ENCODE results near the gene KRT35. TPM values are rescaled to one million over a fixed set of nuclear protein-coding genes. Genes with fewer than 3 reads are reported as not detected.

KRT35 gene
- total RNA-seq, 1 experiment from 2014 or later: not detected

GRCh38 chr17:41513168-41513547 is 32.2 kb upstream of the KRT35 start:
- H3K79me2 ChIP-seq (ENCODE audit: insufficient read depth, low read length): no peaks in the 10 kb centered on the region
- H3K27ac ChIP-seq (ENCODE audit: low read depth, low read length): no peak overlapping the region
- H4K20me1 ChIP-seq (ENCODE audit: insufficient read depth): no peaks in the 10 kb centered on the region
- POLR2A ChIA-PET: no interaction called here
- H3K9me3 ChIP-seq (ENCODE audit: control insufficient read depth in 1 of 2, insufficient read depth in 1 of 2, low read depth in 1 of 2, low read length in 2 of 2): no peaks in the 10 kb centered on the region
- H3K4me3 ChIP-seq (replicated peaks in 1 of 2; ENCODE audit: low read depth in 1 of 2, low read length in 2 of 2): no peak overlapping the region
- H3K27me3 ChIP-seq (ENCODE audit: insufficient read depth, low read length): no peaks in the 10 kb centered on the region
- H3K36me3 ChIP-seq (ENCODE audit: control insufficient read depth in 1 of 2, insufficient read depth in 2 of 2, low read length in 2 of 2): 0 out of 4 replicates have a peak, but pooled peaks cover 0 to 5% of the 10 kb centered on the region in 2 experiments
- RAD21 ChIA-PET (ENCODE audit: low non-redundant PET in 1 of 2, low total read pairs in 2 of 2, uncharacterized antibody in 2 of 2, unreplicated experiment in 2 of 2): no interaction called here
- DNase-seq (ENCODE audit: low read depth, low spot score): no peak
- peaks cover 13 to 45% of the 10 kb centered on the region in 2 experiments for H3K4me1 ChIP-seq (ENCODE audit: control insufficient read depth in 1 of 2, insufficient read depth in 2 of 2, low read length in 2 of 2)
- H2AFZ ChIP-seq (ENCODE audit: low read depth, low read length, poor library complexity, severe bottlenecking): no peak overlapping the region
- H3K9ac ChIP-seq (ENCODE audit: low read length): no peak overlapping the region
- BruUV-seq (replicated peaks): no TSS peak
- intact Hi-C loops (cut with micrococcal nuclease): no loop called here
- H3K9me2 ChIP-seq (ENCODE audit: insufficient read depth): no peaks in the 10 kb centered on the region
- no peak overlapping the region for H3K4me2 ChIP-seq (ENCODE audit: low read length)
- ATAC-seq: no peak
- CTCF ChIA-PET: no interaction called here
- TF ChIP-seq CBX3 (IDR thresholded peaks at IDR 0.05; ENCODE audit: low read depth): no peak
- no peak for TF ChIP-seq ELF1 (IDR thresholded peaks at IDR 0.05; ENCODE audit: borderline replicate concordance, low read depth)
- TF ChIP-seq SRF (IDR thresholded peaks at IDR 0.05; ENCODE audit: low read depth): no peak
- TF ChIP-seq TCF7L2 (IDR thresholded peaks at IDR 0.05; ENCODE audit: borderline replicate concordance, extremely low read depth, insufficient read depth, insufficient read length): no peak
- no peak for TF ChIP-seq SIN3A (IDR thresholded peaks at IDR 0.05; ENCODE audit: low read depth)
- TF ChIP-seq POLR2AphosphoS5 (IDR thresholded peaks at IDR 0.05; ENCODE audit: low read depth, low read length): no peak
- TF ChIP-seq, protein P1, sequence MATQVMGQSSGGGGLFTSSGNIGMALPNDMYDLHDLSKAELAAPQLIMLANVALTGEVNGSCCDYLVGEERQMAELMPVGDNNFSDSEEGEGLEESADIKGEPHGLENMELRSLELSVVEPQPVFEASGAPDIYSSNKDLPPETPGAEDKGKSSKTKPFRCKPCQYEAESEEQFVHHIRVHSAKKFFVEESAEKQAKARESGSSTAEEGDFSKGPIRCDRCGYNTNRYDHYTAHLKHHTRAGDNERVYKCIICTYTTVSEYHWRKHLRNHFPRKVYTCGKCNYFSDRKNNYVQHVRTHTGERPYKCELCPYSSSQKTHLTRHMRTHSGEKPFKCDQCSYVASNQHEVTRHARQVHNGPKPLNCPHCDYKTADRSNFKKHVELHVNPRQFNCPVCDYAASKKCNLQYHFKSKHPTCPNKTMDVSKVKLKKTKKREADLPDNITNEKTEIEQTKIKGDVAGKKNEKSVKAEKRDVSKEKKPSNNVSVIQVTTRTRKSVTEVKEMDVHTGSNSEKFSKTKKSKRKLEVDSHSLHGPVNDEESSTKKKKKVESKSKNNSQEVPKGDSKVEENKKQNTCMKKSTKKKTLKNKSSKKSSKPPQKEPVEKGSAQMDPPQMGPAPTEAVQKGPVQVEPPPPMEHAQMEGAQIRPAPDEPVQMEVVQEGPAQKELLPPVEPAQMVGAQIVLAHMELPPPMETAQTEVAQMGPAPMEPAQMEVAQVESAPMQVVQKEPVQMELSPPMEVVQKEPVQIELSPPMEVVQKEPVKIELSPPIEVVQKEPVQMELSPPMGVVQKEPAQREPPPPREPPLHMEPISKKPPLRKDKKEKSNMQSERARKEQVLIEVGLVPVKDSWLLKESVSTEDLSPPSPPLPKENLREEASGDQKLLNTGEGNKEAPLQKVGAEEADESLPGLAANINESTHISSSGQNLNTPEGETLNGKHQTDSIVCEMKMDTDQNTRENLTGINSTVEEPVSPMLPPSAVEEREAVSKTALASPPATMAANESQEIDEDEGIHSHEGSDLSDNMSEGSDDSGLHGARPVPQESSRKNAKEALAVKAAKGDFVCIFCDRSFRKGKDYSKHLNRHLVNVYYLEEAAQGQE (IDR thresholded peaks at IDR 0.05; ENCODE audit: low read depth): no peak
- TF ChIP-seq, protein P2, sequence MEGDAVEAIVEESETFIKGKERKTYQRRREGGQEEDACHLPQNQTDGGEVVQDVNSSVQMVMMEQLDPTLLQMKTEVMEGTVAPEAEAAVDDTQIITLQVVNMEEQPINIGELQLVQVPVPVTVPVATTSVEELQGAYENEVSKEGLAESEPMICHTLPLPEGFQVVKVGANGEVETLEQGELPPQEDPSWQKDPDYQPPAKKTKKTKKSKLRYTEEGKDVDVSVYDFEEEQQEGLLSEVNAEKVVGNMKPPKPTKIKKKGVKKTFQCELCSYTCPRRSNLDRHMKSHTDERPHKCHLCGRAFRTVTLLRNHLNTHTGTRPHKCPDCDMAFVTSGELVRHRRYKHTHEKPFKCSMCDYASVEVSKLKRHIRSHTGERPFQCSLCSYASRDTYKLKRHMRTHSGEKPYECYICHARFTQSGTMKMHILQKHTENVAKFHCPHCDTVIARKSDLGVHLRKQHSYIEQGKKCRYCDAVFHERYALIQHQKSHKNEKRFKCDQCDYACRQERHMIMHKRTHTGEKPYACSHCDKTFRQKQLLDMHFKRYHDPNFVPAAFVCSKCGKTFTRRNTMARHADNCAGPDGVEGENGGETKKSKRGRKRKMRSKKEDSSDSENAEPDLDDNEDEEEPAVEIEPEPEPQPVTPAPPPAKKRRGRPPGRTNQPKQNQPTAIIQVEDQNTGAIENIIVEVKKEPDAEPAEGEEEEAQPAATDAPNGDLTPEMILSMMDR (IDR thresholded peaks at IDR 0.05 in 2 of 3, conservative IDR thresholded peaks at IDR 0.05 in 1 of 3; ENCODE audit: borderline replicate concordance in 1 of 3, insufficient read depth in 1 of 3, low read depth in 2 of 3, low read length in 2 of 3): no peak

Data from HCT116 (cell line).